DMS53 treated with DMSO at 0.1 percent for 48 hours (cell line): ENCODE measurements around the gene SLC25A21.
"Not testable (repeated sequence)": the region's sequence is repeated elsewhere in the genome, so short reads cannot be mapped to it uniquely, and the experiment has no call there.

Experiments used
- DNase-seq: peaks from one replicate; lab custom pipeline; 2025; ENCODE audit not compliant: unreplicated experiment; lab: John Stamatoyannopoulos, UW

Gene SLC25A21

DNA sequence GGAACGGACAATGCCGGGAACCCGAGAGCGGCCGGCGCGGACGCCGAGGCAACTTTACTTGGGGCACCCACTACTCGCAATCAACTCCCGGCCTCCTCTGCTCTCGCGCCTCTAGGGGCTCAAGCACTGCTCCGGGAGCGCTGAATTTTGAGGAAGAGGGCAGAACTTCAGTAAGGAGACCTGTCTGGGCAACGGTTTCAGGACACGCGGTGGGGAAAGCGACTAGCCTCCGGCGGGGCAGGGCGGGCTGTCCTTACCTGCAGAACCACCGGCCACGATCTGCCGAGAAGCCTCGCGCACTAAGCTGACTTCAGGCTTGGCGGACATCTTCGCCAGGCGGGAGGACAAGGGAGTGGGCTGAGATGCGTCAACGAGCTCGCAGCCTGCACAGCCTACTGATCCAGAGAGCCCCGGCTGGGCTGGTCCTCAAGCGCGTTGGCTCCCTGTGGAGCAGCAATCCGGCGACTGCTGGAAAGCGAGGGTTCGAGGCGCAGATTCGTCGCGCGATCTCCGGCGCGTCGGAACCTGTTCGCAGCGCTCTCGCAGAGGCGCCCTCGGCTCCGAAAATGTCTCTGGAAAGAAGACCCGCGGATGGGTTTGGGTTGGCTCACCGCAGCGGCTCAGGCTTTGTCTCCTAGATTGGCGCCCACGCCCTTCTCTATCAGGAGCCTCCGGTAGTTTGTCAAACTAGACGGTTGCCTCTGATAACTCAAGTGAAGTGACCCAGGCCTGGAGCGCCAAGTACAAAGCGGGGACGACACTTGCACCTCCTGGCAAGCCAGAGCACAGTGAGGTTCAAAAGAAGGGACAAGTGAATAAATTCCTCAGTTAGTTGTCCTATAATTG, at the start of gene SLC25A21:
Gene SLC25A21, minus strand, starts transcription at position 583 of the 846 bp plus-strand sequence.
- DNase-seq: peak; percentile 59

- DNase-seq: no peak
Observed at GRCh38 chr14:37221073-37221472, 48.7 kb upstream of the SLC25A21 start.

DNA sequence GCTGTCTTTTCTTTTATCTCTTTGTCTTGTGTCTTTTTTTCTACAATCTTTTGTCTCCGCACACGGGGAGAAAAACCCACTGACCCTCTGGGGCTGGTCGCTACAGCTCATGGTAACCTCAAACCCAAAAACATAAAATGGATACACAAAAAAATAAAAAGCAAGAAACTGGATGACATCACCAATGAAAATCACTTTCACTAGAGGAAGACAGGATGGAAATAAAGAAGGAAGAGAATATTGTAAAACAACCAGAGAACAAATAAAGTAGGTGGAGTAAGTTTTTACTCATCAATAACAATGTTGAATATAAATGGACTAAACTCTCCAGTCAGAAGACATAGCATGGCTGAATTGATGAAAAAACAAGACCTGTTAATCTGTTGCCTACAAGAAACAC, 42.9 kb upstream of the SLC25A21 start:
- DNase-seq: no peak

- no peak for DNase-seq
Observed at GRCh38 chr14:37213016-37213415, 40.6 kb upstream of the SLC25A21 start.

- no peak for DNase-seq
Observed at GRCh38 chr14:37210448-37210847, 38.0 kb upstream of the SLC25A21 start.

DNA sequence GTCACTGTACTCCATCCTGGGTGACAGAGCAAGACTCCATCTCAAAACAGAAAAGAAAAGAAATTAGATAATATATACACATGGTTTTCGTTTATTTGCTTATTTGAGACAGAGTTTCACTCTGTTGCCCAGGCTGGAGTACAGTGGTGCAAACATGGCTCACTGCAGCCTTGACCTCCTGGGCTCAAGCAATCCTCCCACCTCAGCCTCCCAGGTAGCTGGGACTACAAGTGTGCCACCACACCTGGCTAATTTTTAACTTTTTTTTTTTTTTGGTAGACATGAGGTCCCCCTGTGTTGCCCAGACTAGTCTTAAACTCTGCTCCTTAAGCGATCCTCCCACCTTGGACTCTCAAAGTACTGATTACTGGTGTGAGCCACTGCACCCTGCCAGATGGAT, 37.2 kb upstream of the SLC25A21 start:
- DNase-seq: not testable (repeated sequence)

GRCh38 chr14:37205623-37206605, 33.5 kb upstream of the SLC25A21 start:
- not testable (repeated sequence) for DNase-seq

DNA sequence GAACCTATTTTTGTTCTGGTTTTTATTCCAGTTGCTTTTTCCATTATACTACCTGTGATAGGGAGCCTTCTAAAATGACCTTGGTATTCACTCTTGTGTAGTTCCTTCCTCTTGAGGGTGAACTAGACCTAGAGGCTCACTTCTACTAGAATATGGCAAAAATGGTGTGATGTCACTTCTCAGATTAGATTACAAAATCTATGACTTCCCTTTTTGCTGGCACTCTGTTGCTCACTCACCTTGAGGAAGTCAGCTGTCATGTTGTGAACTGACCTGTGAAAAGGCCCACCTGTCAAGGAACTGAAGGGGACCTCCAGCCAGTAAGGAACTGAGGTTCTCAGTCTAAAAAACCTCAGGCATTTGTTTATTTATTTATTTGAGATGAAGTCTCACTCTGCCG, 31.0 kb upstream of the SLC25A21 start:
- no peak for DNase-seq

DNA sequence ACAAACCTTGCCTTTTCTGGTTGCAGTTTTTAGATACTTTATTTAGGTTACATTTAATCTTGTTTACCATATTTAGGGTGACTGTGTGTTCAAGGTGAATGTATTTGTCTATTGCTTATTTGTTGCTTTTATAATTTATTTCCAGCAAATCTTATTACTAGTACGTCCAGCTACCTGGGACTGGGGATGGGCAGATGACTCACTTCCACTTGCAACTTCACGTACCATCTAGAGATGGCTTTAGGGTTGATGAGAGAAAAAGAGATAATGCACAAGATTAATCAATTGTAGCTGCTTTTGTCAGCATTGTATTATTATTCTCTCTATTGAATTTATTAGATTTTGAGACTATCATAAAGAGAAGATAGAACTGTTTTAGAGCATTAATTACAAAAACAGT, 30.4 kb upstream of the SLC25A21 start:
- no peak for DNase-seq

- no peak for DNase-seq
Observed at GRCh38 chr14:37202265-37202664, 29.9 kb upstream of the SLC25A21 start.

DNA sequence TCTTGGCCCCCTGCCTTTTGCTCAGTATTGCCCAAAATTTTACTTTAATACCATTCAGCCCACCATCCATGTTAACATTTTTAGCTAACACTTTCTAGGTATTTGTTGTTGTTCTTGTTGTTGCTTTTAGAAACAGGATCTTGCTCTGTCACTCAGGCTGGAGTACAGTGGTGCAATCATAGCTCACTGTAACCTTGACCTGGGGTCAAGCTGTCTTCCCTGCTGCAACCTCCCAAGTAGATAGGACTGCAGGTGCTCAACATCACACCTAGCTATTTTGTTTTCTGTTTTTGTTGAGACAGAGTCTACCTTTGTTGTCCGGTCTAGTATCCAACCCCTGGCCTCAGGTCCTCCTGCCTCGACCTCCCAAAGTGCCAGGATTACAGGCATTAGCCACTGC, 29.3 kb upstream of the SLC25A21 start:
- no peak for DNase-seq

GRCh38 chr14:37198907-37199306, 26.5 kb upstream of the SLC25A21 start:
- no peak for DNase-seq

DNA sequence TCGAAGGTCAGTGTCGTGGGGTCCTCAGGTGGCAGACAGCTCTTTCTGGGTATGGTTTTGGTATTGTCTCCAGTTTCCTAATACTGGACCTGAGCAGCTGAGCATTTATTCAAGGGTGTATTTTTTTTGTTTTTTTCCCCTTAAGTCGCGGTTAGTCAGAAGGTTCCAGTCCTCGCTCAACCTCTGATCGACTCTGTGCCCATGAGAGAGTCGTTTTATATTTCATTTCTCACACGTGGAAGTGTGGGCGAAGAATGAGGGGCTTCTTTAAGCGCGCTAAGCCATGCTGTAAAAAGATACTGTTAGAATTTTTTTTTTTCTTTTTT, 25.8 kb upstream of the SLC25A21 start:
- DNase-seq: no peak

DNA sequence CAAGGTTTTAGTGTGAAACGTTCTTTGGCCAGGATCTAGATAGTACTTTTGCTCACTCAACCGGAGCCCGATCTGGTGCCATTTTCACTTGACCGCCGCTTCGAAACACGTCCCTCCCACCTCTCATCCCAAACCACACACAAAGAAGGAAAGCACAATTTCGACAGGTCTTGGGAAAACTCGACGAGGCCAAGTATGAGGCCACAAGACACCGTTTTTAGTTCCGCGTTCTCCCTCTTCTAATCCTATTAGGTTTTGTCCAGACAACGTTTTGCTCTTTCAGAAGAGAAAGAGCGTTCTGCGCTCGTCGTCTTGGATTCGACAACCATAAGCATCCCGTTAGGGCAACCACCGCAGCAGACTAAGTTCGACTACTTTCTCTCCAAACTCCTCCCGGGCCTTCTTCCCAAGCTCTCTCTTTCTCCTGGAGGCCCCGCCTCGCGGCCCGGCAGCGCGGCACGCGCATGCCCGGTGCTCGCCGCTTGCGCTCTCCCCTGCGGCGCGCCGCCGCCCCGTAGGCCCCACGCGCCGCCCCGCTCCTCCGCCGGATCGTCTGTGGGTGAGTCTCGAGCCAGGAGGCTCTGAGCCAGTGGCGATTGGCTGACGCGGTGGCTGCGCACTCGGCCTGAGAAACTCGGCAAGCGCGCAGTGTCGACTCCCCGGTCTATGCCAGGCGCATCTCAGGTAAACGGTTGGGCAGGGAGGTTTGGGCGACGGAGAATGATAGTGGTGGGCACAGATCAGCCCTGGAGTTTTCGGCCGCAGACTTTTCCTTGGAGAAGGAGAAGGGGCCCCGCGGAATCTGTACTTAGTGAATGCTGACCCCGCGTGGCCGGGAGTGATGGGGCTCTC, 25.2 kb upstream of the SLC25A21 start, which contains the start of gene MIPOL1:
Gene MIPOL1, plus strand, starts transcription at position 517 of the 852 bp plus-strand sequence. CDS start 49,952 bp downstream, outside the sequence.
- DNase-seq: peak; percentile 59

DNA sequence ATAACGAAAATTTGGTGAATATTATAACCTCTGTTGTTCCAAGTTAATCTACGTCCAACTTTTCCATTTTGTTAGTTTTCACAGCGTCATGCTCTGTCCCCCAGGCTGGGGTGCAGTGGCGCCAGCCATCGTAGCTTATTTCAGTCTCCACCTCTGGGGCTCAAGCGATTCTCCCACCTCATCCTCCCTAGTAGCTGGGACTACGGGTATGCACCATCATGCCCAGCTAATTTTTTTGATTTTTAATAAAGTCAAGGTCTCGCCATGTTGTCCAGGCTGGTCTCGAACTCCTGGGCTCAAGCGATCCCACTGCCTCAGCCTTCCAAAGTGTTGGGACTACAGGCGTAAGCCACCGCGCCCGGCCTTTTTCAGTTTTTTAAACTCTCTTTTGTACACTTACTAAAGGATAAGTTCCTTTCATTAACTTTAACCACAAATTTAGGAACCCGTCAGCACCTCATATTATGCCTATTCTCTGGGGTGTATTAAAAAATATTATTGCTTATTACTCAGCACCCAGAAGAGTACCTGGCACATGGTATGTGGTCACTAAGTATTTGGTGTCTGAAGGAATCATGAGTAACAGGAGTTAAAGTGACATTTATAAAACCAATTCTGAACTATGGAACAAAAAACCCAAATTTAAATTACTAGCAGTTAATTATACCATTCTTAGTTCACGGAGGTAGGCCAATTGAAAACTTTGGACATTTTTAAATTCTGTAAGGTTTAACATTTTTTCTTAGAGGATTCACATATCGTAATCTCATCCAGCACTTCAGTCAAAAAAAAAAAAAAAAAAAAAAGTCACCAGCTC, 24.4 kb upstream of the SLC25A21 start:
- no peak for DNase-seq

- DNase-seq: no peak
Observed at GRCh38 chr14:37195327-37195726, 22.9 kb upstream of the SLC25A21 start.

DNA sequence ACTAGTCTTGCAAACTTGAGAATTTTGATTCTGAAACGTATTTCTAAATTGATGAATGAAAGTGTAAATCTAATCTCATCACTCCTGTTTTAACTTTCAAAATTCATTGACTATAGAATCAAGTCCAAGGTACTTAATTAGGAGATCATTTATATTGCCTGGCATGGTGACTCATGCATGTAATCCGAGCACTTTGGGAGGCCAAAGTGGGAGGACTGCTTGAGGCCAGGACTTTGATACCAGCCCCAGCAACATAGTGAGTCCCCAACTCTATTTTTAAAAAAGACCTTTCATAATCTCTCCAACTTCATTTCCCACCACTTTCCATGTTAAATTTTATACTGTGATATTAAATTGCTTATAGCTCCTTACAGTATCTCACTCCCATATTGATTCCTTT, 22.3 kb upstream of the SLC25A21 start:
- DNase-seq: no peak

- not testable (repeated sequence) for DNase-seq
Observed at GRCh38 chr14:37189733-37190132, 17.3 kb upstream of the SLC25A21 start.

- not testable (repeated sequence) for DNase-seq
Observed at GRCh38 chr14:37187840-37188577, 15.6 kb upstream of the SLC25A21 start.
